Measurements from ENCODE around the gene STK17A. TPM values are rescaled to one million over a fixed set of nuclear protein-coding genes. Genes with fewer than 3 reads are reported as not detected.

STK17A gene
- total RNA-seq, 1 donor from 2014 or later: 14.4 TPM

DNA sequence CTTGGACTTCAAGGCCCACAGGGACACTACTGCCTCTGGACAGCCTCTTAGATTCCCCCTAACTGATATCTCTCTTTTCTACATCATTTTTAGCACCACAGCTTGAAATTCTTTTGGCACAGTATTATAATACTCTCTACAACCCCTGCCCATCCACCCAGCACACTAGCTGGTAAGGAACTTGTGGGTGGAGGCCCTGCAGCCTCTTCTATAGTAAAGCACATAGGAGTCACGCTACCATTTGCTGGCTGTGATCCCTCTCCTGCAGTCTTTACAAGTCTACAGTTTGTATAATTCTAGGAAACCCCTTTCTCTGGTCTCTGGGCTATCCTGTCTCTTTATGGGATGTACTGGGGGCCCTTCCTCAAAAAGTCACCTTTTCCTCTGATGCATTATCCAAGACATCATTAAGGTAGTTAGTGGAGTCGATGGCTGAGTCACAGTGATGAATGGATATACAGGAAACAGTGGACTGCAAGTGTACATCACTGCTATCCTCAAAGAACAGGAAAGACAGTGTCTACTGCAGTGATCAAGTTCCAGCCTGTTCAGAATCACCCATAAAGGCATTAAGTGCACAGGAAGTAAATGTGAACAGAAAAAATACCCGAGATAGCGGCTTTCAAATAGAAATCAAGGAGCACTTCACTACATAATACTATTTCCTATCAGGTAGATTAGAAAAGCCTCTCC lies 54.4 kb downstream of the STK17A start:
- peak; percentile 91 for ATAC-seq

DNA sequence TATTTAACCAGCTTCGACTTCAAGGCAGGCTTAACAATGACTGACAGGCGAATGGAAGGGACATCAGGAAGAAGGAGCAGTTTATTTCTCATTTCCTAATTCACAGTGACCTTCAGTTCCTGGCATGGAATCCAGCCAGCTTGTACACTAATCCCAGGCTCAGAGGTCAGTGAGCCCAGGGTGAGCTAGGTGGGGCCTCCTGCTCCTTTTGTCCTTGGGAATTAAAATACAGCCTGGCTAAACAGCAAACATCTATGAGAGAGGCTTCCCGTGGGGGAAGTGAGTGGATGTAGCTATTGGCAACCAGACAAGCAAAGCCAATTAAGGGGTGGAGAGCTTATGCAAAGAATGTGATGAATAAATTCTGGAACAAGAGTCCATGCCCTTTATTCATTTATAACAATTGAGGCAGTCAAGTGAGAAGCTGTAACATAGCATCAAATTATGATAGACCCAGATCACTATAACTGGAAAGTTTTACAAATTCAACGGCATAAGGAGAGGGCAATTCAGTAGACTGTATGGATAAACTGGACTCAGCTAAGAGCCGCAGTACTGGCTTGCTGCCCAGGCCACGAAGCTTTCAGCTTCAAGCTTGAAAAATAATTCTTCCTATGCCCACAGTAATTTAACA lies 57.1 kb downstream of the STK17A start:
- ATAC-seq: peak; percentile 65

DNA sequence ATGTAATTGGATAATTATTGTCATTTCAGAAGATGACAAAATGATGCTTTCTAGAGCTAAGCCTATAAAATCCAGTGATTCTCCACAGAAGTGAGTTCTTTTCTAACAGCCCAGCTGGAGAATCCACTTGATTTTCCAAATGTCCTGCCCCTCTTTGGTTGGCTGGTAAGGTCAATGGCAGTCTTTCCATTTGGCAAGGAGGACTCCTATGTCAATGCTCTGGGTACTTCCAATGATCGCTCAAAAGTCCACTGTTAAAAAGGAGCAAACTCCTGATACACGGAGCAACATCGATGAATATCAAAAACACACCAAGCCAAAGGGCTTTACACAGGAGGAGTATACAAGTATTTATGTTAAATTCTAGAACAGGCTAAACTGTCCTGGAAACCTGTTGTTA lies 57.8 kb downstream of the STK17A start:
- ATAC-seq: no peak

DNA sequence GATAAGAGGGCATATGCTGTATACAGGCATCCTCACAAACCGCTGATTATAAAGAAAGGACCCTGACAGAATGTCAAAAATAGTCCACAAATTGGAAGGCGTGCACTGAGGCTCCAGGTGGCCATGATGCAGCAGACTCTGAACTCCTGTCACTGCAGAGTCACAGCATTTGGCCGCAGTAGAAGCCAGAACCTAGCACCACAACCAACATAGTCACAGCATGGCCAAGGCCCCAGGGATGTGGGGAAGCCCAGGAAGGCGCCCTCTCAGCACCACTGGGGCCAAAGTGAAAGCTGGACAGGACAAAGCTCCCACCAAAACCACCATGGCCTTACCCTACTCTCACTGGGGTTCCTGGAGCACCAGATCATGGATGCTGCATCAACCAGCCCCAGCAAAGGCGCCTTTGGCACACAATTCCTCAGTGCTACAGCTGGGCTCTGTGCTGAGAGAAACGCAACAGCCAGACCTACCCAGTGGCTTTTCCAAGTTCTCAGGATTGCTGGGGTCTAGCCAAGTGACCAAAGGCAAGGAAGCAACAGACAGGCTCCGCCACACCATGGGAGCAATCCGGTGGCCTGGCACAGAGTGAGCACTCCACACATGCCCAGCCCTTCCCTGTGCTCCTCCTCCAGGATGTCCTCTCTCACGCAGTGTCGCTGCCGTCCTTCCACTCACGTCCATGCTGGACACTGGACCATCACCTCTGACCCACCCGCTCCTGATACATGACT lies 60.2 kb downstream of the STK17A start:
- ATAC-seq: no peak

DNA sequence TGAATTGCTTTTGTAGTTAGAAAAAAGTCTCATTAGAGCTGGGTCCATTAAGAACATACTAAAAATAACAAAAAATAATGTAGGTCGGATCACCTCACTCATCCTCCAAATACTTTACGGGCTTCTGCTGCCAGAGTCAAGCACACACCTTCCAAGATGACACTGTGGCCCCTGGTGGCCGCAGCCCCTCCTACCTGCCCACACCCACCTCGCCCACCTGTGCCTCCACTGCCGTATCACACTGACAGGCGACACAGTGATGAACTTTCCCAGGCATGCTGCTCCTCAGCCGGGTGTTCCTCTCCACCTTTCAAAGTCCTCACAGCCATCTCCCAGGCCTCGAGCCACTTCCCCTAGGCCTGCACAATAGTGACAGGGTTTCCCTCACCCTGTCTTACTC lies 60.9 kb downstream of the STK17A start:
- no peak for ATAC-seq

DNA sequence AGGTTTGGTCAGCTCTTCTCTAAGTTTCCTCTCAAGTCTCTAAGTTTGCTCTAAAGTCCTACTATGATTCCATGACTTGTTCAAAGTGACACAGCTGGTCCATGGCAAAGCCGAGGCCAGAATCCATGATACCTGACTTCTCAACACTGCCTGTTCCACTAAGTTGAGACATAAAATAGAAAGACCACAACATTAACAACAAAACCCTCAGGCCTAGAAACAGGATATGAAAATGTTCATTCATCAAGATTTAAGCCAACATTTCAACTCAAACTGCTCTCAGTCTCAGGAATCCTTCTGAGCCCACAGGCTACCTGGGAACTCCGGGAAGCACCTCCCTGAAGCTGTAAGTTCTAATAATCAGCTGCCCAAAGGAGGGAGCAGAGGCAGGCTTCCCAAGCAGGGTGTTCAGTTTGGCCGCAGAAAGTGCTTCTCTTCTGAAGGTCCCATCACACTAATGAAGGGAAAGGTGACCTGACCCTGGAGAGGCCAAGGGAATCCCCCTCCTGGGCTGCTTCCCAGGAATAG lies 62.9 kb downstream of the STK17A start:
- ATAC-seq: no peak

DNA sequence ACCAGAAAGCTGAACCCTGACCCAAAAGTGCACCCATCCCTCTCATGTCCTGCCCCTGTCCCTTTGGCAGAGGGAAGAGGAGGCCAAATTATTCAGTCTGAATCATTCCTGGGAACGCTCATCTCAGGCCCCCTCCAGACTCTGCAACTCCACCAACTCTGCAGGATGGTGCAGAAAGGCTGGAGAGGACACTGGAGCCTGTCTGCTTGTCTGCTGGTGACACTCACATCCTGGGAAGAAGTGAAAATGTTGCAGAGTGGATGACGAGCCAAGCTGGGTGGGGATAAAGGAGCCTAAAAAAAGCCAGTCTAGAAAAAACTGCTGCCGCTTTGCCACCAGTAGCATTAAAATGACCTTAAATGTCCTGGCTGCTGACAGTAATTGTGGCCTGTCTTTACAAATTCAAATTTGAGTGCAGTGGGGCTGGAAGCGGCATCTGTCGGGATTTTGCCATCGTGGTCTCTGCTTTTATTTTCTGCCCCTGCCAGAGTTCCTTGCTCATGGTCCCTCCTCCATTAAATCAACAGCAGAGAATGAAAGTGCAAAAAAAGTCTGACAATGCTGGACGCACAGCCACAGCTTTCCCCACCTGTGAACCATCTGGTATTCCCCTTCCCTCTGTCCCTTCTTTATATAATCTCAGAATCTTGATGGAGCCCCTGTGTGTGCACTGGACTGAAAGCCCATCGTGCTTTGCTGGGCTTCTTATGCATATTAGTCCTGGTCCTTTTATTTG lies 63.9 kb downstream of the STK17A start:
- no peak for ATAC-seq

DNA sequence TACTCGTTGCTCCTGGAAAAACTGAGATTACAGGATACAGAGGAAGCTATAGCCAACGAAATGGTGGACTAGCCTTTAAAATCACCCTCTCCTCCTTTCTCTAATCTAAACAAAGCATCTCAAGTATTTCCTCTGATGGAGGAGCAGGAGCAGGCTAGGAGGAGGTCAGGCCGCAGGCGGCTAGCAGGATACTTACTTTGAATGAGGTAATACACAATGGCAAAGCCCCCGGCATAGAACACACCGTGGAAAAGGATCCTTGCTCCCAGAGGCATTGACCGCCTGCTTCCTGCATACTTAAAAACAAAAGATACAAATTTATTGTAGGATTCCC lies 64.4 kb downstream of the STK17A start:
- no peak for ATAC-seq

DNA sequence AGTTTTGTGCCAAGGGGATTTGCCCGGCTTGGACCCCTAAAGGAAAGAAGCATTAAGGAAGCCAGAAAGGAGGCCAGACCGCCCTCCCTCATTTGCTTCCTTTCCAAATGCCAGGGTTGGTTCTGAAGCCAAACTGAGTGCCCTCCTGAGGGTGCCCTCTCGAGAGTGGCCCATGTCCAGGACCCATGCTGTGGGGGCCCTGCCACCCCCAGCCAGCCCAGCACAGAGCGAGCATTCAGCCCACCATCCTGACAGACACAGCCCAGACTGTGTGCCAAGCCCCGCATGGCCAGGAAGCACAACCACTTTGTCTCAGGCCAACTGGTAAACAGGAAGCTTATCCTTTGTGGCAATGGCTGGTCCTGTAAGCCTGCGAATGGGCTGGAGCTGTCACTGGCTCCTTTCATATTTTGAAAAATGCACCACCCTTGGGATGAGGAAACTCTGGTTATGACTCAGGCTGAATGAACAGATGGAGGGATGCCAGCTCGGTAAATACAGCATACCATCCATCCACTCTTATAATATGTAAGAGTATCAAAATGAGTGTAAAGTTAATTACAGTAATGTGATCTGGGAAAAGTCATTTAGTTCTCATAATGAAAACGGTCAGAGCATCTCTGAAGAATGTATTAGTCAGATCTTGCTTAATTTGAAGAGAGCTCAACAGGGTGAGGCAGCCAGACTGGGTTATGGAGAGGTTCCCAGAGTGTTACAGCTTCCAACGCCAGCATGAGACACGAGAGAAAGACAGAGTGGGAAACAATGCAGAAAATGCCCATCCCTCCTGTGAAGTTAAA lies 65.0 kb downstream of the STK17A start:
- peak; percentile 88 for ATAC-seq

DNA sequence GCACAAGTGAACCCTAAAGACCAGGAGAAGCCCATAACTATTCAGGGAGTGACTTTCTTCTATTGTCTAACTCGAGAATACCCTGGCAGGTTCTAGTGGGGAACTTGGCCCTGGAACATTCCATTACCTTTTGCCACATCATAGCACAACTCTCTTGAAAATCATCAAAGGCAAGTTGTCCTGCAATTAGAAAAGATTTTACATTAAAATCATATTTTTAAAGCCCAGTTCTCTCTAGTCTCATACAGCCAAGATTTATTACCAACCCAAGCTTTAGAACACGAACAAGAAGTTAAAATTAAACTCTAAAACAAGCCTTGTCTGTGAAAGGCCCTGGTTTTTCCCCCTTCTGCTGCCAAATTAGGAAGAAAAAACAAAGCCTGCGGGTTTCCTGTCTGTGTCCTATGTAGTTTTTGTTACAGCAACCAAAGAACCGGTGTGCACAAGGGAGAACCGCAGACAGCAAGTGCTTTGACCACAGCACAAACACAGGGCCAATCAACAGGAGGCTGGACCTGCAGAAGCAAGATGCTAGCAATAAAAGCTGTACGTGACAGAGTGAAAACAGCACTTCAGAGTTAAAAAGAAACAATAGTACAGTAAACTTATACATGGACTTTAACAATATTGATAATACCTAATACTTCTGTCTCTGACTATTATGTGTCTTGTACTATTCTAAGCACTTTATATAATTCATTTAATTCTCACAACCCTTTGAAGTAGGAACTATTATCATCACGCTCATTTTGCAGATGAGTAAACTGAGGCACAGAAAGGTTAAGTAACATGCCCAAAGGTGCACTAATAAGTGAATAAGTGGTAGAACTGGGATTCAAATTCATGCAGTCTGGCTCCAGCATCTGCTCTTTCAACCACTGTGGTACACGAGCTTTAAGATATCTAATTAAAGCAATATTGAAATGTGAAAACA lies 65.8 kb downstream of the STK17A start:
- ATAC-seq: peak; percentile 50

DNA sequence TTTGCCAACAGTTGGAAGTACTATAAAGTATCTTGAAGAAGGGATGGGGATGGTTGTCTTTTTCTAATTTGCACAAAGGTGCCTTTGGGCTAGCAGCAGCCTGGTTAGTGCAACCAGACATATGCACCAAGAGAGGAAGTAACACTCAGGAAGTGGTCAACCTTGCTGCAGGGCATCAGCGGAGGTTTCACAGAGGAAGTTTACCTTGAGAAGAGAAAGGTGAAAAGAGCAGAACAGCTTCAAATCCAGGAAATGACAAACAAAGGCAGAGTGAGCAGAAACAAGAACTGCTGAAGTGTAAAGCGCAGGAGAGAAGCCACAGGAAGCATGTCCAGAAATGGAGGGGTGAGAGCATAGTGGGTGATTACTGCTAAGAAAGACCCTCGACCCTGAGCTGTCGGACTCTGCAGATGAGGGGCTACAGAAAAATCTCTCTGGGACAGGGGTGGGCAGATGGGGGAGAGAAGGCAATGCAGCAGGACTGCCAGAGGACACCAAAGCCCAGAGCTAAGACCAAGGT lies 66.9 kb downstream of the STK17A start:
- peak; percentile 29 for ATAC-seq

DNA sequence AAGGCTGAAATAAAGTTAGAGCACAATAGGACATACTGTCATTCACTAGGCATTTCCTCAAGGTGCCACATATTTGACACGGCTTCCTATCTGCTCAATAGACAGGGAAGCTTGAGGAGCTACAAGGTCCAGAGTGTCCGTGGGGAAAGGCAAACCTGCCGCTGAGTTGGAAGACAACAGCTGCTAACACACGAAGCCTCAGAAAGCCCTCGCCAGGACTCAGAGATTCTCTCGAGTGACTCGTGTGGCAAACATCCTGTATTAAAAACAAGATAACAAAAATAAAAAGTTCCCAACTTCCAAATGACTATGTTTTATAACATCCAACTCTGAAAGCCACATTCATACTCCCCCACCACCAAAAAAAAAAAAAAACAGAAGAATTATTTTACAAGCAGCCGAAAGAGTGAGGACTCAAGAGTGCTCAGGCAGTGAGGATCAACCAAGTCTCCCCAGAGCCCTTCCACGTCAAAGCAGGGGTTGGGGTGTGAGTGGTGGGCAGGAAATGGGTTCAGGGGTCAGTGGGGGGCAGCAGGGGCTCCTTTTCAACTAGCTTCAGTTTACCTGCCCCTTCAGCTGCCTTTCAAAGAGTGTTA lies 67.6 kb downstream of the STK17A start:
- ATAC-seq: no peak

DNA sequence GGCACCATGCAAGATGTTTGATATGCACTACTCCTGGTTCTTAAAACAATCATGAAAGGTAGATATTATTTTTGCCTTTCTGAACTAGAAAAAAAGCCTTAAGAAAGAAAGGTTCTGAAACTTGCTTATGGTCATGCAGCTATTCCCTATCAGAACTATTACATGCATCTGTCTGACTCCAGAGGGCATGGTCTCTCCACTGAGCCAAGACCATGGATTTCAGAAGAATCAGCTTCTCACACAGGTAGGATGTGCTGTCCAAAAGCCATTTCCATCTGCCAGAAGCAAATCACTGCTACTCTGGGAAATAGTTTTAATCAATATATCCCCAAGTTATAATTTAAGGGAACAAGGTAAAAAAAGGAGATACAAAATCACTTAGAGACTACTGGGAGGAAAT lies 69.5 kb downstream of the STK17A start:
- ATAC-seq: no peak

DNA sequence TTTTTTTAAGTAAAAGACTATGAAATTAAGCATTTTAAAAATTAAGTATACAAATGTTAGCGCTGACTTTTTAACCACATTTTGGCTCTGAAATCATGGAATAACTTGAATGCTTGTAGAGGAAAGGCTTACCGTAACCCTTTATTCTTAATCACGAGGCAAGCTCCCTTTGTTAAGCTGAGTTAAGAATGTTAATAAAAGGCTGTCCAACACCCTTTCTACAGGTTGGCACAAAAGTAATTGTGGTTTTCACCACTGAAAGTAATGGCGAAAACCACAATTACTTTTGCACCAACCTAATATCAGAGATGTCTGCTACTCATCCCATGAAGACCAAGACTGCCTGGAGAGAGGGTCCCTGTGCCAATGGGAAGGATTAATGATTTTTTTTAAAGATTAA lies 70.6 kb downstream of the STK17A start:
- ATAC-seq: no peak

DNA sequence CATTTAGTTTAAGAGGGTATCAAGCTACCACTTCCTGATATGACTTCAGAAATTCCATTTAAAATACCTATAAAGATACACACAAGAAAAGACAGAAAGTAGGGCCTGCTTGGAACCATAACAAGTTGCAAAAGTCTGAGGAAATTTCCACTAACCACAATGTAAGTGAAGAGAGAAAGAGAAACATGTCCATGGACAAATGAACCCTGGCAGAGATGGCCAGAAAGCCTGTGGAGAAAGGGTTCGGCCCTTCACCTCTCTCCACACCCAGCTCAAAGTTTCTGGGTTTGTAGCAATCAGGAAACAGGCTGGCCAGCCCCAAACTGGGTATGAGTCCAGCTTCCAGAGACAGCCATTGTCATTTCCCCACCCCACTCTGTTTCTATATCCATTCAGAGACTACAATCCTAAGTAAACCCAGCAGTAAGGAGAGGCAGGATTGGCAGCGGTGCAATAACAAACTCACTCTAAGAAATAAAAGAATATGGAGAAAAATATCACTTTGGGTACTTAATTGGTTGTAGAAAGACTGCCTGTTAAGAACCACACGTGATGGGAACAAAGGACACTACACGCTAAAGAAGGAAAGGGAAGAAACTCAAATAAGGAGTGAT lies 71.1 kb downstream of the STK17A start:
- no peak for ATAC-seq

DNA sequence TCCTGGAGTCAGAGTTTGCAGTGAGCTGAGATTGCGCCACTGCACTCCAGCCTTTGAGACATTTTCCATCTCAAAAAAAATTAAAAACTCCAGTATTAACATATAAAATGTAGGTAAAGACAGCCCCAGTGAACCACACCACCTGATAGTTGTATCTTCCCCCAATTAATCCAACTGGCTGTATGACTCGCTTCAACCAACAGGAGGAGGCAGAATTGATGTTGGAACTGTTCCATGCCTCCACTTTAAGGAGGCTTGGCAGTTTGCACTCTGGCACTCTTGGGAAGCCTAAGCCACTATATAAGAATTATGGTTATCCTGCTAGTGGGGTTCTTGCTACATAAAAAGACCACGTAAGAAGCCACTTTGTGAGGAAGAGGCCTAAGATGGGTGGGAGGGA lies 72.7 kb downstream of the STK17A start:
- no peak for ATAC-seq

DNA sequence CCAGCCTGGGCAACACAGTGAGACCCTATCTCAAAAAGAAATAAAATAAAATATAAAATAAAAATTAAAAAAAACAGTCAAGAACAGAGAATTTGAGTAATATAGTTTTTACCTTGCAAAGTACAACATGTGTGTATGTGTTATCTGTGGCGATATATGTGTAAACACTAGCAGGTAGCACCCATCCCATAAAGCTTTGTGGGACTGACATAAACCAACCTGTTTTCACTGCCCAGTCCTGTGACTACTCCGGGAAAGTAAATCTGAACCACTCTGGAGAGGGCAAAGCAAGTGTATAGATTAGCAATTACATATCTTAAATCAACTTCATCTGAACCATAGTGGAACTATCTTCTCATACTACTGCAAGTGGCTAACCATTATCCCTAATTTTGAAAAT lies 74.1 kb downstream of the STK17A start:
- ATAC-seq: no peak

DNA sequence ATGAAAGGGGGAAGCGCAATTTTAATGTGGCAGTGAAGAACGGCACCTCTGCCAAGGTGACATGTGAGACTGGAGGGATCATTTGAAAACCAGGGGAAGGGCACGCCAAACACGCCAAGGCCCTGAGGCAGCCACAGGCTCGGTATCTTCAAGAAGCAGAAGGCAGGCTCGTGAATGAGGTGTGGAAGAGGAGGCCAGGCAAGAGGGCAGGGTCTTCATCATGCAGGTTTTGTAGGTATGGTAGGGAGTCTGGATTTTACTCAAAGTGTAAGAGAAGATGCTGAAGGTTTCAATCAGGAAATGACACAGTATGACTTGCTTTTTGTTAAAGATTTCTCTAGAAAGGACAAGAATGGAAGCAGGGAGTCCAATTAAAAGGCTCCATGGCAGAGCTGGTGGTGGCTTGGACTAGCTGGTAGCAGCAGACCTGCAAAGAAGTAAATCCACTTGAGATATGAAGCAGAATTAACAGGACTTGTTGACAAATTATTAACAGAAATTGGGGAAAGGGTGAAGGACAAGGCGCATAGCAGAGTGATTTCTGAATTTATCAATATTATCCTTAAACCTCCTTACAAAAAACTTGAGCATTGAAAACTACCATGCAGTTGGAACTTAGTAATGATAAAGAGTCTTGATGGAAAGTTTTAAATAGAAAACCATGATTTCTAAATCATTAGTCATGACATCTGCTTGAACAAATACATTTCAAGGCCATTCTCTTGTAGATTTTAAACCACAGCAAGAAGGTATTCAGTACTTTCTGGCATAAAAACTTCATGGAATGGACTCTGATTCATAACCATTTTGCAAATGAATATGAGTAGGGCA lies 76.0 kb downstream of the STK17A start:
- ATAC-seq: no peak

DNA sequence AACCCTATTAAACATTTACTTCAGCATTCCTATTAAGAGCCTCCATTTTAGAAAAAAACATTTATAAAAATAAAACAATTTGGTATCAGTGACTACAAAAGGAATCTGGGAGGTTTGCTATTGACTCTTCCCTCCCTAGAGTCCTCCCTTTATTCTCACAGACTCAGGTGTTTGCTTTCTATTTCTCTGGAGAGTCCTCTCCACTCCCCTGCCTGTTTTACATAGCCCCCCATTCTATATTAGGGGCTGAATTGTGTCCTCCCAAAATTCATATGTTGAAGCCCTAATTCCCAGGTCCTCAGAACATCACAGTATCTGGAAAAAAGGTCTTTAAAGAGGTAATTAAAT lies 76.6 kb downstream of the STK17A start:
- ATAC-seq: no peak
